HL-60/S4 treated with phorbol 12-myristate 13-acetate at 8.2 ng/mL for 4 days and 3 days (cell line): ENCODE measurements around the gene IL34.
"Not testable (repeated sequence)": the region's sequence is repeated elsewhere in the genome, so short reads cannot be mapped to it uniquely, and the experiment has no call there.

Experiments used
- in situ Hi-C: fragments of 300-500 bp; cut with MboI; formaldehyde crosslinking; loops from 2 replicates; pipeline ENCODE4 v1.15.0; 2022; ENCODE audit warnings: low sequenced_read_pairs

The IL34 gene

DNA sequence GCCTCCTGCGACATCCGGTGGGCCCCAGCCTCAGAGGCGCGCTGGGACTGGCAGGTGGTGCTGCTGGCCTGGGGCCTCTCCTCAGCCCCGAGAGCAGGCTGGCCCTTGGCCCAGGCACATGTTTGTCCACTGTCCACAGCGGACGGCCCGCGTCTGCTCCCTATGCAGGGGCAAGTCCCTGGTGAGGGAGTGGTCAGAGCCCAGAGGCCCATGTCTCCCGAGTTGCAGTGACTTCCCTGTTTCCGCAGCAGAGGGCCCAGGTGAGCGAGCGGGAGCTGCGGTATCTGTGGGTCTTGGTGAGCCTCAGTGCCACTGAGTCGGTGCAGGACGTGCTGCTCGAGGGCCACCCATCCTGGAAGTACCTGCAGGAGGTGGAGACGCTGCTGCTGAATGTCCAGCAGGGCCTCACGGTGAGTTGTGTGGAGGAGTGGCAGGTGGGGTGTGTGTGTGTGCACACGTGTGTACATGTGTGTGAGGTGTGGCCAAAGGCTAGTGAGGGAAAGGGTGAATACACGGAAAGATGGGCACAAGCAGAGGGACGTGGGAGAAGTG is 10.4 kb downstream of the IL34 start:
- in situ Hi-C loops: no loop called here

DNA sequence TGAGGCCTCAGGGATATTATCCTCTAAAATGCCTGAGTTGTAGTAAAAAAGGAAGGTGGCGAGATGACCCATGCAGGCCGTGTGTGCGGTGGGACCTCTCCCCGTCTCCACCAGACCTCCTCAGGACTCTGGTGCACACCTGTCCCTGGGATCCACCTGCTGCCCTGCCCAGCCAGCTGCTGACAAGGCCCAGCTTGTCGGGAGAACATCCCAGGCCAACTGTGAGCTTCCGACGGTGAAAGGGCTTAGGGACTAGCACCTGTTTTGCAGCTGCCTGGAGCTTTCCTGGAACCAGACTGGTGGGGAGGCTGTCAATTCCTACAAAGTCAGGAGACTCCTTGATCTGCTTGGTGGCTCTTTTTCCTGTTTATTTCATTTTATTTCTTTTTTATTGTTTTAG is 11.6 kb downstream of the IL34 start:
- in situ Hi-C loops: no loop called here

DNA sequence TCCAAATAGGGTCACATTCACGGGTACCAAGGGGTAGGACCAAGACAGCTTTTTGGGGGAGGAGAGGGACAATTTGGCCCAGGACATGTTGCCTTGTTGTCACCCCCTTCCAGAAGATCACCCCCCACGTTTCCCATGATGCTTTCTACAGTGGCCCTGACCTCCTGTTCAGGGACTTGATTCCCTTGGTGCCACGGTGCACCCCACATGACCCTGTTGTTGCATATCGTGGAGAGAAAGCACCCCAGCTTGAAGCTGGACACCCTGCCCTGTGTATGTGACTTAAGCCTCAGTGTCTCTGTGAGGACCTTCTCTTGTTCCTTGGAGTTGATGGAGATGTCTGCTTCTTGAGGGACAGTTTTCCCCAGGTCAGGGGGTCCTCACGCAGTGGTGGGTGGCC is 12.6 kb downstream of the IL34 start:
- in situ Hi-C loops: no loop called here

DNA sequence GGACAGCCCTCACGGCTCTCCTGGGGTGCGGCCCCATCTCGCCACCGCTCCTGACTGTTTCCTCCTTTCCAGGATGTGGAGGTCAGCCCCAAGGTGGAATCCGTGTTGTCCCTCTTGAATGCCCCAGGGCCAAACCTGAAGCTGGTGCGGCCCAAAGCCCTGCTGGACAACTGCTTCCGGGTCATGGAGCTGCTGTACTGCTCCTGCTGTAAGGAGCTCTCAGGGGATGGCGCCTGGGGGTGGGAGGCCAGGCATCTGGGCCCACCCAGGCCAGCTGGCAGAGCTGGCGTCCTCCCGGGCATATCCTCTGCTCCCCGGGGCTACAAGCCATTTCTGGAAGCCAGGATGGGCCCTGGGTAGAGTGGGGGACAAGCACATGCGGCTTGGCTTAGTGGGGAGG is 13.2 kb downstream of the IL34 start:
- in situ Hi-C loops: no loop called here

DNA sequence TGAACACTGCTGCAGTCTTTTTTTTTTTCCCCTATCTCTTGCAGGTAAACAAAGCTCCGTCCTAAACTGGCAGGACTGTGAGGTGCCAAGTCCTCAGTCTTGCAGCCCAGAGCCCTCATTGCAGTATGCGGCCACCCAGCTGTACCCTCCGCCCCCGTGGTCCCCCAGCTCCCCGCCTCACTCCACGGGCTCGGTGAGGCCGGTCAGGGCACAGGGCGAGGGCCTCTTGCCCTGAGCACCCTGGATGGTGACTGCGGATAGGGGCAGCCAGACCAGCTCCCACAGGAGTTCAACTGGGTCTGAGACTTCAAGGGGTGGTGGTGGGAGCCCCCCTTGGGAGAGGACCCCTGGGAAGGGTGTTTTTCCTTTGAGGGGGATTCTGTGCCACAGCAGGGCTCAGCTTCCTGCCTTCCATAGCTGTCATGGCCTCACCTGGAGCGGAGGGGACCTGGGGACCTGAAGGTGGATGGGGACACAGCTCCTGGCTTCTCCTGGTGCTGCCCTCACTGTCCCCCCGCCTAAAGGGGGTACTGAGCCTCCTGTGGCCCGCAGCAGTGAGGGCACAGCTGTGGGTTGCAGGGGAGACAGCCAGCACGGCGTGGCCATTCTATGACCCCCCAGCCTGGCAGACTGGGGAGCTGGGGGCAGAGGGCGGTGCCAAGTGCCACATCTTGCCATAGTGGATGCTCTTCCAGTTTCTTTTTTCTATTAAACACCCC is 13.8 kb downstream of the IL34 start:
- in situ Hi-C loops: no loop called here

DNA sequence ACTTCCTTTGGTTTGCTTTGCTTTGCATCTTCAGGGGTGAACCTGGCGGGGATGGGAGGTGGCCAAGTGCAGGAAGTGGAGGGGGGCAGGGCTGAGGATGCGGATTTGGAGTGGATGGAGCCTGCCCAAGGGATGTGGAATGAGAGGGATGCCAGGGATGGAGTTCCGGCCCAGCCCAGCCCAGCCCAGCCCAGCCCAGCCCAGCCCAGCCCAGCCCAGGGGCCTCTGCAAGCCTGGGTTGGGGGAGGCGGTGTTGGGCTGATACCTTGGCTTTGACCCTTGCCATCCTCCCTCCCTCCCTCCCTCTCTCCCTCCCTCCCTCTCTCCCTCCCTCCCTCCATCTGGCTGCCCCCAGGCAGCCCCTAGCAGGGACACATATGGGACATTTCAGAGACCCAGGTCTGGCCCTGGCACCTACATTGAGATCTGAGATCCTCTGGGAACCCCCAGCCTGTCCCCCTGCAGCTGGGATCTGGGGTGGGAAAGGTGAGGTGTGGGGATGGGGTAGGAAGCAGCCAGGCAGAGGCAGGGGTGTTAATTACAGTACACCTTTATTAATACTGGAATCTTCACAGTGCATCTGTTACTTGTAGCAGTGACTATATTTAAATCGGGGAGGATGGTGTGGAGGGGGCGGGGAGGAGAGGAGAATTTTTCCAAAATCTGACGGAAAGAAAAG is 14.5 kb downstream of the IL34 start:
- in situ Hi-C loops: no loop called here

DNA sequence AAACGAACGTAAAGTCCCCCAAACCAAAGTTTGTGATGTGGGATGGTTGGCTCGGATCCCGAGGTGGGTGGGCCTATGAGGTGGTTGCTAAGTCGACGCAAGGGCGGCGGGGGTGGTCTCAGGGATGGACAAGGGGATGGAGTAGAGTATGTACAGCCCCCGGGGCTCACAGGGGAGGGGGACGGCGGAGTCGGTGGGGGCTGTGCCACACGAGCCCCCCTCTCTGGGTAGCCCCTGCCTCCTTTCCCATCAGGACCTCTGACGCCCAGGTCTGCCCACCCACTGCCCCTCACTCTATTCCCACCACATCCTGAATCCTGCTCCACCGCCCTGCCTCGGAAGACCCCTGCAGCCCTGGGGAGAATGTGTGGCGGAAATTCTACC is 15.2 kb downstream of the IL34 start:
- in situ Hi-C loops: no loop called here

DNA sequence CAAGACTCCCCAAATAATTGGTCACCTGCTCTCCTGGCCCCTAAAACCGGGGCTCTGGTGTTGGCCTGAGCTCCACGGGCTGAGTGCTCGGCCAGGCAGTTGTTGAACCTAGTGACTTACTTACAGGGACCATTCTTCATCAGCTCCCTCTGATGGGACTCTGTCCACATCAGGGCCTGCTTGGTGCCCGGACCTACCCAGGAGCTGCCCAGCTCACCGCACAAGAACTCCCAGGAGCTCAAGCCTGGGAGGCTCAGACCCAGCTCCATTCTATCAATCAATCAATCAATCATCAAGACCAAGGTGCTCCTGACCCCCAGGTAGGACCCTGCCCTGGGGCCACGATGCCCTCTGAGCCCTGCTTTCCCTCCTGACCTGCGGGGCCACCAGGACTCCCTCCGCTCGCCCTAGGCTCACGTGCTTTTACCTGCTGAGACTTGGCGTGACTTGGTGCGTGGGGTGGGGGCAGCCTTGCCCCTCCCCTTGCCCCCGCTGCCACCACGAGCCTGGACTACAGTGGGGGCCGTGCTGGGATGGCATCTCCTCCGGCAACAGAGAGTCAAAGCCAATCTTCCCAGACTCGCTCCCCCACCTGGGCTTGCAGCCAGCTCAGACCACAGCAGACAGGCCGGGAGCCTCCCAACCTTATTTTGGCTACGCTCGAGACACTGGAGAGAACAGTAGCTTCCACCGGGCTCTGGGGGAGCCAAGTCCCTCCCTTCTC is 15.7 kb downstream of the IL34 start:
- in situ Hi-C loops: no loop called here

DNA sequence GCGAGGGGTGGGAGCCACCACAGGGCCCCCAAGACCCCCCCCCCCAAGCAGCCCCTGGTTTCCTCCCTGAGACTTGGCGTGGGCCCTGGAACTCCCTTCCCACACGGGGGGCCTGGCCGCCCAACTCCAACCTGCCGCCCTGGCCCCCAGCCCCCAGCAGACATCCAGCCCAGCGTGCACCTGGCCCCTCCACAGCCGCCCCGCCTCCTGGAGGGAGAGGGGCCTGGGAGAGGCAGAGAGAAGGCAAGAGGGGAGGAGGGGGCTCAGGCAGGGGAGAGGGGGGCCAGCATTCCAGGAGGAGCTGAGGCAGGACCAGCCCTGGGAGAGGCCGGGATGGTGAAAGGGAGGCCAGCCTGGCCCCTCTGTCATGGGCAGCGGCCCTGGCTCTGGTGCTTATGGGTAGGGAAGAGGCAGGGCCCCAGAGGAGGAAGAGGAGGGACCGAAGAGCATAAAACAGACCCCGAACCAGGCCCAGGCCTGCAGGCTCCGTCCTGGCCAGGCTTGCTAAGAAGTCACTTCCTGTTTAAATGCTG is 16.7 kb downstream of the IL34 start:
- in situ Hi-C loops: no loop called here

DNA sequence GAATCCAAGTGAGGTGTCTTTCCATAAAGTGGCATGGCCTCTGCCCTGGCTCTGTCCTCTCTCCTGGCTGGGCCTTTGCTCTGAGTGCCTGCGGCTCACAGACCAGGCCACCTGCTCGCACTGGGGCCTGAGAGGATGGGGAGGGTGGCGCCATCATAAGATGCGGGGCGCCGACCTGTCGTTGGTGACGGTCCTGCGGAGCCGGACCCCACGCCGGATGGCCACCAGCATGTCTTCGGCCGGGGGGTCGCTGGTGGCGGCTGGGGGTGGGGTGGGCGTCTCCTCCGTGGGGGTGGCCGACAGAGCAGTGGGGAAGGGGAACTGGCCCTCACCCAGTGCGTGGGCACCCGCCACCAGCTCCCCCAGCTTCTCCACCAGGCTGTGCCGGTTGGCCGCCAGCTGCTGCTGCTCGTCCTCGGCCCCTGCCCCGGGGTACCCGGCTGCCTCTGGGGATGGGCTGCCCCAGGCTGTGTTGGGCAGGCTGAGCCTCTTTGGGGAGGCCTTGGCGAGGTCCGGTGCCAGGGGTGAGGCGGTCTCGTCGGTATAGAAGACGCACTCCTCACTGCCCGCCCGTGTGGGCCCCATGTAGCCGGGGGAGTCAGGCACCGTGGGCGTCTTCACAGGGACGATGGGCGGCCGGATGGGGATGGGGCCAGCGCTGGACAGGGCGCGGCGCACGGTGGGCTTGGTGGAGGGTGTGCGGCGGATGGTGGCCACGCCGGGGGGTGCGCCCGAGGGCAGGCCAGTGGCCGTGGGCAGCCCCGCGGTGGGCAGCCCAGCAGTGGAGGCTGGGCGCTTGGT is 17.4 kb downstream of the IL34 start:
- in situ Hi-C loops: no loop called here

DNA sequence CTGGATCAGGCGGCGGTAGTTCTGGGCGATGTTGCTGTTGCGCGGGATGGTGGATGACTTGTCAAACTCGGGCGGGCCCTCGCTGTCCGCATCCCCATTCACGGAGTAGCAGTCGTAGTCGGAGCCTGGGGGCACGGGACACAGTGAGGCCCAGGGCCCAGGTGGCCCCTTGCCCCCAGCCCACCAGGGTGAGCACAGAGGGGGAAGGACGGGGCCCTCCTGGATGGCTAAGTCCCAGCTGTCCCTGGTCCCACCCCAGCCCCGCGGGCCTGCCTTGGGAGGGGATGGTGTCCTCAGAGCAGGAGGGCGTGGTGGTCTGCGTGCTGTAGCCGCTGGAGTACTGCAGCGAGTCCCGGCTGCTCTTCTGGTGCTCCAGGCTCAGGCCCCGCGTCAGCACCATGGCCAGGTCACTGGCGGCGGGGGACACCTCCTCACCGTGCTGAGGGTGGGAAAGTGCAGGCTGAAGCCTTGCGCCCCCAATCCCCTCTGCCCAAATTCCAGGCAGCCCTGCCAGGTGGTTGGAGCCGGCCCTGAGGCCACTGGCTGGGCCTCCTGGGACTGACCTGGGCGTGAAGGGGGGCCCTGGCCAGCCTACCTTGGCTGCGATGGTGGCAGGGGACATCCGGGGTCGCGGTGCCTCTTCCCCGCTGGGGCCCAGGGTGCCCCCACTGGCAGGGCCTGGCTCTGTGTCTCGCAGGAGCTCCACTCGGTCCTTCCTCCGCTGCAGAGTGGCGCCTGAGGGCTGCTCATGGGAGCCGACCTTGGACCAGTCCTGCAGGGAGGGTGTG is 18.2 kb downstream of the IL34 start:
- in situ Hi-C loops: no loop called here

DNA sequence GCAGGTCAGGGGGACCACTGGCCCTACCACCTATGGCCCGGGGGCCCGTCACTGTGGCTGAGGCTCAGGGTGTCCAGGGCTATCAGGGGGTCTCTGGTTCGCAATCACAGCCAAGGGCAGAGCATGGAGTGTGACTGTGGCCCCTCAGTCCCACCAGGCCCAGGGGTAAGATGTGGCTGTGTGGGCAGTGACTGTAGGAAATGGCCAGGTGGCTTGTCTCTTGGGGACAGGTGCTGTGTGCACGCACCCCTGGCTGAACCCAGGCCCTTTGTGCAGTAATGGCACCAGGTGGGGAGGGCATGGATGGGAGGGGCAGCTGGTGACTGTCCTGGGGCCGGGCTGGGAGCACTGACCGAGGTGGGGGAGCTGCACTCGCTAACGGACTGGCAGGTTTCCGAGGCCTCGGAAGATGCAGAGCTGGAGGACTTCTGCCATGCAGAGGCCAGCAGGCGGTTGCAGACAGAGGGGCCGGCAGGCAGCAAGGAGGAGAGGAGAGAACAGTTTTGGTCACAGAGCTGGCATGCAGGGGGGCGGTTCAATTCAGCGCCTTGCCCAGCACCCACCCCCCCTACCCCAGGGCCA is 18.8 kb downstream of the IL34 start:
- in situ Hi-C loops: no loop called here

DNA sequence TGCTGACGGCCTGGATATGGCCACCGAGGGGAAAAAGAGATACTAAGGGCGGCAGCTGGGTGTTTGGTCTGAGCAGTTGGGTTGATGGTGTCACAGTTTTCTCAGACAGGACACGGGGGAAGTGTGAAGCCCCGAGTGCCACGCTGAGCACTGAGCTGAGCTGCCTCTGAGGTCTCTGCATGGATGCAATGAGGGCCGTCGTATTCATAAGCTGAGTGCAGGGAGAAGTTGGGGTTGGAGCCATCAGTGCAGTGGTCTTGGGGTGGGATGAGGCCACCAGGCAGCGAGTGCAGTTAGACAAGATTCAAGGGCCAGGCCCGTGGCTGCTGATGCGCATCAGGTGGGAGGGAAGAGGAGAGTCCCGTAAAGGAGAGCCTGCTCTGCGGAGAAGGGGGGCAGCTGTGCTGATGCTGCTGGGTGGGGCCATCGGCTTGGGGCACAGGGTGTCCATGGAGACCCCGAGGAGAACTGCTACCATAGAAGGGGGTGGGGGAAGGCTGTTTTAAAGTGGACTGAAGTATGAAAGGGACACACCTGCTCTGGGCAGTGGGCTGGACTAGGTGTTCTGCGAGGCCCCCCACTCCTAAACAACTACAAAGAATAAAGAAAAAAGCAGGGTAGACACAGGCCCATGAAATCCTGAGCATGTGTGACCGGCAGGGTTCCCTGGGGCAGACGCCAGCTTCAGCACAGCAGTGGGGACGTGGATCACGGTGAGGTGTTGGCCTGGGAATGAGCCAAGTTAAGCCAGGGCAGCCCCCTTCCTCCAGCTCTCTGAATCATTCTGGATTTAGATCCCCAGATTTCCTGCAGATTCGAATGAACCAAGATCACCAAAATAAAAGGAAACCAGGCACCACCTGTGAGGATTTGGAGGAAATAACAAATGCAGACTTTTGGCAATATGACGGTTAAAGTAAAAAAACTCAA is 19.7 kb downstream of the IL34 start:
- in situ Hi-C loops: no loop called here

DNA sequence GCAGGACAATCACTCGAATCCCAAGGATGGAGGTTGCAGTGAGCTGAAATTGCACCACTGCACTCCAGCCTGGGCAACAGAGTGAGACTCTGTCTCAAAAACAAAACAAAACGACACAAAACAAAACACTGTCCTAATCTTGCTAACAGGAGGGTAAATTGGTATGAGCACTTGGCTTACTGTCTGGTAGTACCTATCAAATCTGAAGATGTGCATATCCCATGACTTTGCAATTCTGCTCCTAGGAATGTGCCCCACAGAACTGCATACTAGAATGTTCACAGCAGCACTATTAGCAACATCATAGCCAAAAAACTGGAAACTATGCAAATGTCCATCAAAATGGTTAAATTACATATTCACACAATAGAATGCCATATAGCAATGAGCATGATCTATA is 23.8 kb downstream of the IL34 start:
- in situ Hi-C loops: no loop called here

DNA sequence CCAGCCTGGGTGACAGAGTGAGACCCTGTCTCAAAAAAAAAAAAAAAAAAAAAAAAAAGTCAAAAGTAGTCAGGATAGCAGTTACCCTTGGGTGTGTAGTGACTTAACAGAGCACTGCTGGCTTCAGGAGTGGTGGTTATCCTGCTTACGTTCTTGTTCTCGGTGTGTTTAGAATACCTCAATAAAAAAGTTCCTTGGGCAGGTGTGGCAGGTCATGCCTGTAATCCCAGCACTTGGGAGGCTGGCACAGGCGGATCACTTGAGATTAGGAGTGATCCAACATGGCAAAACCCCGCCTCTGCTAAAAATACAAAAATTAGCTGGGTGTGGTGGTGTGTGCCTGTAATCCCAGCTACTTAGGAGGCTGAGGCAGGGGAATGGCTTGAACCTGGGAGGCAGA is 24.6 kb downstream of the IL34 start:
- in situ Hi-C loops: not testable (repeated sequence)

DNA sequence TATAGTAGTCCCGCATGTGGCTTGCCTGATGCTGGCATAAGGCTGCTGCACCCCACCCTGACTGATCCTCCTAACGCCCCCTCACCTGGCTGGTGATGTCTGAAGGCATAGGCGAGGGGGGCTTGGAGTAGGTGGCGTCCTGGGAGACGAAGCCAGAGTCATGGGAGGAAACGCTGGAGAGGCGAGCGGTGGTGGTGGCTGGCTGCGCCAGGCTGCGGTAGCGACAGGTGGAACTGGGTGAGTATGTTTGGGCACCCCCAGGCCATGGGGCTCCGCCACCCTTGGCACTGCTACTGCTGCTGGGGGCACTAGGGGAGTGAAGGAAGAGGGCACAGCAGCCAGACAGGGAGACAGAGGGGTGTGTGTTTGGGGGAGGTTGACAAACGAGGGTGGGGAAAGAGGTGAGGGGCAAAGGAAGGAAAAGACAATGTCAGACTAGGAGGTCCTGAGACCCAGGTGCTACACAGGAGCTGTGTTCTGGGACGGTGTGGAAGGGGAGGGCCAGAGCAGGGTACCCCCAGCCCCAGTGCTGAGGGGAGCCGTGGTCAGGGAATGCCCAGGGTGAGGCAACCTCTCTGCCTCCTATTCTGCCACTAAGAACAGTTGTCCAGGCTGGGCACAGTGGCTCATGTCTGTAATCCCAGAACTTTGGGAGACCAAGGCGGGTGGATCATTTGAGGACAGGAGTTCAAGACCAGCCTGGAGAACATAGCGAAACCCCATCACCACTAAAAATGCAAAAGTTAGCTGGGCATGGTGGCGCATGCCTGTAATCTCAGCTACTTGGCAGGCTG is 28.1 kb downstream of the IL34 start:
- in situ Hi-C loops: no loop called here

DNA sequence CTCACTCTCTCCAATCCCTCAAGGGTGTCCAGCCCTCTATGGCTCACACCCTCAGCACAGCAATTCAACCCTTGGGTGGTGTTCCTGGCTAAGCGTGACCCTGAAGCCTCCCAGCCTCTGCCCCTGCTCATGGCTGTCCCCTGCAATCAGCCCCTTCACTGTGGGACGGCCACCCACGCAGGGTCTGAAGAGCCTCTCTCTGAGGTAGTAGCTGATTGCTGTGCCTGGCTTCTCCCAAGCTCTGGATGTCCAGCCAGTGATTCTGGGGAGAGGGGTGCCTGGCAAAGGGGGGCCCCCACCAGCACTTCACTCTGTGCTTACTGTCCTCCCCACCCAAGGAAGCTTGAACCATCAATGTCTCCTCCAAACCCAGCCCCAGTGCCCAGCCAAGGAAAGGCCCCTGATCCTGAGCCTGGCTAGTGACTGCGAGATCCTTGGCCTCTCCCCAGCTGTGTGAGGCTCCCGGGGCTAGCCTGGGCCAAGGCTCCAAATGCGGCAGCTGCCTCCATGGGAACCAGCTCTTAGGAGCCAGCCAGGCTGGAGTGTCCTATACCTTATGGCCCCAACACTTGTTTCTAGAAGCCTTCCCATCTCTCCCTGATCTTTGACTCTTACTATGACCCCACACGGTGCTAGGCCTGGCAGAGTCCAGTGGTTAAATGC is 29.6 kb downstream of the IL34 start:
- in situ Hi-C loops: no loop called here
